Measurements from ENCODE around the gene TMEM185A.
A peak's percentile ranks its signal among the peaks of the same experiment; 100 is the strongest.
"Not testable (repeated sequence)": the region's sequence is repeated elsewhere in the genome, so short reads cannot be mapped to it uniquely, and the experiment has no call there.

Gene TMEM185A

DNA sequence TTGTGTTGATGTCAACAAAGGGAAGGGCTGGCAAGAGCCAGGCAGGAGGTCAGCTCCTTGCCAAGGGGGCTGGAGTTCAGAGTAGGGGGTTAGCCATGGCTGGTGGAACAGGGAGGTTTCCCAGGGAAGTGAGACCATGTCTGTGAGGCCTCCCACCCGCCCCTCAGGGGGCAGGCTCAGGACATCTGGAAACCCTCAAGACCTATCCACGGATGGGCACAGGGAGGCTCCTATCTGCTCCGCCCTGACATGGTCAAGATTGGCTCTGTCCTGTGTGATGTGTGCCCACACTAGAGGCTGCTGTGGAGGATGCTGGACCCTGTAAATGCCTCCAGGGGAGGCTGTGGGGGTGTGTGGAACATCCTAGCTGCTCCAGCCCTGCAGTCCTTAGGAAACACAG, 8.0 kb upstream of the TMEM185A start:
- Mint-ChIP-seq H3K27me3 (ENCODE audit: low read depth) (peaks cover 6% of the 10 kb centered on the region), H3K9me3 (no peaks in the 10 kb centered on the region), H3K27ac (no peak overlapping the region), H3K4me3 (no peak overlapping the region), H3K4me1 (ENCODE audit: low read depth) (peaks cover 3% of the 10 kb centered on the region), H3K36me3 (ENCODE audit: low read depth) (no peaks in the 10 kb centered on the region)
- no peak for DNase-seq (ENCODE audit: low spot score)

DNA sequence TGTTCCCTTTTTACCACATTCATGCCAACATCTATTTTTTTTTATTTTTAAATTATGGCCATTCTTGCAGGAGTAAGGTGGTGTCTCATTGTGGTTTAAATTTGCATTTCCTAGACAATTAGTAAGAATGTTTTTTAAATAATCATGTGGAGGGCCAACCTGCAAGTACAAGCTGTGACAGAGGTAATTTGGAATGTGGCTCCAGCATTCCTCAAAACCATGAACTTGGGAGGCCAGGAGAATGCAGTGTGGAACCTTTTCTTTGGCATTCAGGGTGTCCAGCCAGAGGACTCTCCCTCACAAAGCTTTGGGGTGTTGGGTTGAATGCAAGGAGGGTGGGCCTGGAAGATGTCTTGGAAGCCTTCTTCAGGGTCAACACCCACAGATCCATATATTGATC, 7.3 kb upstream of the TMEM185A start:
- Mint-ChIP-seq H3K27me3 (ENCODE audit: low read depth) (peaks cover 4% of the 10 kb centered on the region), H3K27ac (no peak overlapping the region), H3K4me1 (ENCODE audit: low read depth) (peaks cover 3% of the 10 kb centered on the region), H3K9me3 (no peaks in the 10 kb centered on the region), H3K4me3 (no peak overlapping the region), H3K36me3 (ENCODE audit: low read depth) (no peaks in the 10 kb centered on the region)
- no peak for DNase-seq (ENCODE audit: low spot score)

DNA sequence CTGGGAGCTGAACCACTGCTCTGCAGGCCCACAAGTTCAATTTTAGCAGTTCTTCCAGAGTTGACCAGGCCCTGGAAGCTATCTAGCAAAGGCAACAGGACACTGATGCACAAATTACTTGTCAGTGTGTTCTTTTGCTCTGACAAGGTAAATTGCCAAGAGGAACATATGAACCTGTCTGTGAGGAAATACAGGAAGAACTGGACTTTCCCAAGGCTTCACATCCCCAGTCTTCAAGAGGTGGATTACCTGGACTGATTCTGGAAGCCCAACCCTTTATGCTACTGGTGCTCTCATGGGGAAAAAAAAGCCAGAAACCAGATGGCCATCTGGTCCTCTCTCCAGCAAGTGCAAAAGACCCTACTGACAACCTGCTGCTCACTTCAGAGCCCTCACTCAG, 1.9 kb upstream of the TMEM185A start:
- no peak overlapping the region for H3K27ac Mint-ChIP-seq
- no peak overlapping the region for H3K4me3 Mint-ChIP-seq
- no peaks in the 10 kb centered on the region for H3K9me3 Mint-ChIP-seq
- H3K36me3 Mint-ChIP-seq (ENCODE audit: low read depth) = peaks cover 2% of the 10 kb centered on the region
- peaks cover 5% of the 10 kb centered on the region for H3K27me3 Mint-ChIP-seq (ENCODE audit: low read depth)
- peaks cover 22% of the 10 kb centered on the region for H3K4me1 Mint-ChIP-seq (ENCODE audit: low read depth)
- DNase-seq (ENCODE audit: low spot score) = no peak

DNA sequence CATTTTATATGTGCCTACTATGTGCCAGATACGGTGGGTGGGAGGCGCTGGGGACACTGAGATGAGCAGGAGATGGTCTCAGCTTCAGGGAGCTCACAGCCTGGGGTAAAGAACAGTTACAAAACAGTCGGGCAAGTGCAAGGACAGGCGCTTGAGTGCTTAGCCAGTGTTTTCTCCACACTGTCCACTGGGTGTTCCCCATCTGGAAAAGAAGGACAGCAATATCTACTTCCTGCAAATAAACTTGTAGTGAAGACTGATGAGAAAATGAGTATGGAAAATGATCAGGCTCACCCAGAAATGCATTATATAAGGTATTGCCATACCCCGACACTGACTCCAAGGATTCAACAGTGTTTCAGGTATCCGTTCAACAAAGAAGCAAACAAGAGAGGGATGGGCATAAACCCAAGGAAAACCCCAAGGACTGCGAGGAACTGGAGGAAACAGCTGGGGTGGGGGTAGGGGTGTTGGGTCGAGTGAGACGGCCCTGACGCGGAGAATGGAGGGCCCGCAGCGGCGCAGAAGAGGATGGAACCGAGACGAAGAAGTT, 835 bp downstream of the TMEM185A start:
- no peak for DNase-seq (ENCODE audit: low spot score)
- peaks cover 23% of the 10 kb centered on the region for H3K4me1 Mint-ChIP-seq (ENCODE audit: low read depth)
- peak overlapping the region; percentile 82 for H3K27ac Mint-ChIP-seq
- H3K4me3 Mint-ChIP-seq = peak overlapping the region; percentile 96
- H3K36me3 Mint-ChIP-seq (ENCODE audit: low read depth) = peaks cover 2% of the 10 kb centered on the region
- H3K9me3 Mint-ChIP-seq = no peaks in the 10 kb centered on the region
- peaks cover 5% of the 10 kb centered on the region for H3K27me3 Mint-ChIP-seq (ENCODE audit: low read depth)

DNA sequence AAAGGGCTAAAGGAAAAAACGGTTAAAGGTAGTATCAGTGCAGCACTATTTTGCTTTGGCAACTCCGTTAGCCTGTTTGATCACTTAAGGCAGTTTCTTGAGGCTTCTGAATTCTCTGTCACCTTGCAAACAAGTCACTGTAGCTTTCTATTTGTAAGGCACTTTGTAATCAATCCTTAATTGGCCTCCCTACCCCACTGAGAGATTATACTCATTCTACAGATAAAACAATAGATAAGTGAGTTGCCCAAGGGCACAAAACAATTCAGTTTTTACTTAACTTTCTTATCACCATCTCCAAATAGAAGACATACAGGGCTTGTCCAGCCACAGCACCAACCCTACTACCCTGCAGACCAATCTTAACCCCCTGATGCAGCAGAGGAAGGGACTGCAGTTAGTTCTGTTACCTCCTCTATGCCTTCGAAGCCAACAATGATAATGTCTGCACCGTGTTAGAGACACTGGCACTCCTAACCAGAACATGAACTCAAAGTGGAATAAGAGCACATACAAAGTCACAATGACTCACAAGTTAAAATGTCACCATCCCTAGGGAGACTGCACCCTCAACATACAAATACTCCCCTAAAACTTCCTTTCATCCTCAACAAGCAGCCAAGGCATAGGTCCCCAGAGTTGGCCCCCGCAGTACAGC, 1.7 kb downstream of the TMEM185A start:
- peaks cover 5% of the 10 kb centered on the region for H3K27me3 Mint-ChIP-seq (ENCODE audit: low read depth)
- H3K4me1 Mint-ChIP-seq (ENCODE audit: low read depth) = peaks cover 23% of the 10 kb centered on the region
- H3K27ac Mint-ChIP-seq = peak overlapping the region; percentile 38
- H3K4me3 Mint-ChIP-seq = peak overlapping the region; percentile 96
- H3K9me3 Mint-ChIP-seq = no peaks in the 10 kb centered on the region
- H3K36me3 Mint-ChIP-seq (ENCODE audit: low read depth) = peaks cover 2% of the 10 kb centered on the region
- DNase-seq (ENCODE audit: low spot score) = no peak

DNA sequence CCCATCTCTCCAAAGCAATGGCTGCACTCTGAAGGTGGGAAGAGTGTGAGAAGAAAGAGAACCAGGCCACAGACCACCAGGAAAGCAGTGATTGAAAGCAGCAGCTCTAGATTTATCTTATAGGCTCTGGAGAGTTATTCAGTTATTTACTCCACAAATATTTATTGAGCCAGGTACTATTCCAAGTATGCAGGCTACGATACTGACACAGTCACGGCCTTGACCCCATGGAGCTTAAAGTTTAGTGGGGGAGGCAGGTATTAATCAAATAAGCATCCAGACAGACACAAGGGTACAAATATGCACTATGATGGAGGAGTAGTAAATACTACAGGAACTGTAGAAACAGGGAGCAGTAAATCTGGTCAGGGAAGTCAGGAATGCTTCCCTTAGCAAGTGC, 2.8 kb downstream of the TMEM185A start:
- H3K9me3 Mint-ChIP-seq = no peaks in the 10 kb centered on the region
- peaks cover 23% of the 10 kb centered on the region for H3K4me1 Mint-ChIP-seq (ENCODE audit: low read depth)
- no peak overlapping the region for H3K27ac Mint-ChIP-seq
- no peak for DNase-seq (ENCODE audit: low spot score)
- peaks cover 5% of the 10 kb centered on the region for H3K27me3 Mint-ChIP-seq (ENCODE audit: low read depth)
- no peak overlapping the region for H3K4me3 Mint-ChIP-seq
- peaks cover 2% of the 10 kb centered on the region for H3K36me3 Mint-ChIP-seq (ENCODE audit: low read depth)

DNA sequence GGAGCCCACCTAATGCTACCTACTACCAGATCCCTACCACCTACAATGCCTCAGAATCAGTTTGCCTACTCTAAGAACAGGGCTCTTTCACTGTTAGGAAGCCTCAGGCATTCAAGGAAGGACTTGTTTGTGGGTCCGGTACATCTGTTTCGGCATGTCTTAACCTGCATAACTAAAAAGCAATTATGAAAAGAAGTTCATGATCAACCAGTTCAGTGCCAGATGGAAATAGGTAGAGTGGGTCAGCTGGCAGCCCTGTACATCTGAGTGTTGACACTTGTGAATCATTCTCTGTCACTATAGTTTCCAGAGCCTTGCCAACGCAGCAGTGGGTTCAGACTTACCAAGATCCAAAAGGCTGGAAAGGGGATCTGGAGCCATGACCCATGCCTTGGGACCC, 3.3 kb downstream of the TMEM185A start:
- Mint-ChIP-seq H3K27me3 (ENCODE audit: low read depth) (peaks cover 5% of the 10 kb centered on the region), H3K4me1 (ENCODE audit: low read depth) (peaks cover 23% of the 10 kb centered on the region), H3K36me3 (ENCODE audit: low read depth) (peaks cover 2% of the 10 kb centered on the region), H3K9me3 (no peaks in the 10 kb centered on the region), H3K4me3 (no peak overlapping the region), H3K27ac (no peak overlapping the region)
- no peak for DNase-seq (ENCODE audit: low spot score)

DNA sequence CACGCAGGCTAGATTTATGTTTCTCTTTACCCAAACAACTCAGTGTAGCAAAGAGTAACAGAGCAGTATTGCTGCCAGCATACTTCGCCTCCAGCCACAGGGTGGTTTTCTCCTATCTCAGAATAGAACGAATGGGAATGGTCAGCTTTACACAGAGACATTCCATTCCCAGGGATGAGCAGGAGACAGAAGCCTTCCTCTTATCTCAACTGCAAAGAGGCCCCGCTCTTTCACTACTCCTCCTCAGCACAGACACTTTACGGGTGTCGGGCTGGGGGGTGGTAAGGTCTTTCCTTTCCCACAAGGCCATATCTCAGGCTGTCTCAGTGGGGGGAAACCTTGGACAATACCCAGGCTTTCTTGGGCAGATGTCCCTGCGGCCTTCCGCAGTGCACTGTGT, 4.8 kb downstream of the TMEM185A start:
- not testable (repeated sequence) for H3K27me3 Mint-ChIP-seq (ENCODE audit: low read depth); H3K9me3 Mint-ChIP-seq; H3K27ac Mint-ChIP-seq; H3K4me3 Mint-ChIP-seq; H3K36me3 Mint-ChIP-seq (ENCODE audit: low read depth); DNase-seq (ENCODE audit: low spot score)
- H3K4me1 Mint-ChIP-seq (ENCODE audit: low read depth) = peaks cover 18% of the 10 kb centered on the region

DNA sequence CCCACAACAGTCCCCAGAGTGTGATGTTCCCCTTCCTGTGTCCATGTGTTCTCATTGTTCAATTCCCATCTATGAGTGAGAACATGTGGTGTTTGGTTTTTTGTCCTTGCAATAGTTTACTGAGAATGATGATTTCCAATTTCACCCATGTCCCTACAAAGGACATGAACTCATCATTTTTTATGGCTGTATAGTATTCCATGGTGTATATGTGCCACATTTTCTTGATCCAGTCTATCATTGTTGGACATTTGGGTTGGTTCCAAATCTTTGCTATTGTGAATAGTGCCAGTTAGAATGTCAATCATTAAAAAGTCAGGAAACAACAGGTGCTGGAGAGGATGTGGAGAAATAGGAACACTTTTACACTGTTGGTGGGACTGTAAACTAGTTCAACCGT, 11.9 kb downstream of the TMEM185A start:
- not testable (repeated sequence) for H3K27me3 Mint-ChIP-seq (ENCODE audit: low read depth); H3K36me3 Mint-ChIP-seq (ENCODE audit: low read depth); H3K4me1 Mint-ChIP-seq (ENCODE audit: low read depth); DNase-seq (ENCODE audit: low spot score); H3K4me3 Mint-ChIP-seq; H3K27ac Mint-ChIP-seq; H3K9me3 Mint-ChIP-seq

DNA sequence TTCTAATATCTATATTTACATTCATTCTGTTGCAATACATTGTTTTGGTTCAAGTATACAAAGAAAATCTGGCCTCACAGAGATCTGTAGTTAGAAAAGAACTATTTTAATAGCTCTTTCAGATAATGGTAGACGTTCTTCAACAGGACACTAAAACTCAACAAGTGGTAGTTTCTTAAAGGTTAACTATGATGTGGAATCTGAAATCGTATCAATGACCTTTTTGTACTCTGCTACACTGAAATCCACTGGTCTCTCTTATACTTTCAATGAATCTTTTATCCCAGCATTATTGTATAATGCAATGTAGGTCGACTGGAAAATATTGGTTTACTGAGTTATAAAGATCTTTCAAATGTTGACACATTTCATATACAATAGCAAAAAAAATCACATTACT, 12.7 kb downstream of the TMEM185A start:
- Mint-ChIP-seq H3K4me3 (no peak overlapping the region), H3K27me3 (ENCODE audit: low read depth) (no peaks in the 10 kb centered on the region), H3K9me3 (no peaks in the 10 kb centered on the region), H3K27ac (no peak overlapping the region), H3K36me3 (ENCODE audit: low read depth) (no peaks in the 10 kb centered on the region), H3K4me1 (ENCODE audit: low read depth) (no peaks in the 10 kb centered on the region)
- DNase-seq (ENCODE audit: low spot score) = no peak

DNA sequence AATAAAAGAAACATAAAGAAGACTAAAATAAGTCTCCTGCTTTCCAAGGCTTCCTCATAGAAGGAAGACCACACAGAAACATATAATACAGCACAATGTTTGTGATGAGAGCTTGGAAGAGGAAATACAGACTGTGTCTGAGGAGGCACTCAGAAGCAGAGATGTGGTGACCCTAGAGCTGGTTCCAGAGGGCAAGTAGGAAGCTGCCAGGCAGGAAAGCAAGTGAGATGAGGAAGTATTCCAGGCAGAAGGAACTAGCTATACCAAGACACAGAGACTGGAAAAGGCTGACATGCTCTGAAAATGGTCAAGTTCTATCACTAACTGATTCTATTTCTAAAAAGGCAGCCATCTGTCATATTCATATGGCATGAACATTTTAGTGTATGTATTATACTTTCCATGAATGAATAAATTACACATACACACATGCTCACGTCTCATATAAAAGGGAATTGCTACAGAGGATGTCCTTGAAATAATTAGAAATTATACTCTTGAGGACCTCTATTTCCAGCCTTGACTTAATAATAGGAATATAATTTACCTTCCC, 19.9 kb downstream of the TMEM185A start:
- Mint-ChIP-seq H3K4me3 (no peak overlapping the region), H3K4me1 (ENCODE audit: low read depth) (peaks cover 2% of the 10 kb centered on the region), H3K36me3 (ENCODE audit: low read depth) (peaks cover 8% of the 10 kb centered on the region), H3K9me3 (no peaks in the 10 kb centered on the region), H3K27ac (no peak overlapping the region), H3K27me3 (ENCODE audit: low read depth) (no peaks in the 10 kb centered on the region)
- no peak for DNase-seq (ENCODE audit: low spot score)

DNA sequence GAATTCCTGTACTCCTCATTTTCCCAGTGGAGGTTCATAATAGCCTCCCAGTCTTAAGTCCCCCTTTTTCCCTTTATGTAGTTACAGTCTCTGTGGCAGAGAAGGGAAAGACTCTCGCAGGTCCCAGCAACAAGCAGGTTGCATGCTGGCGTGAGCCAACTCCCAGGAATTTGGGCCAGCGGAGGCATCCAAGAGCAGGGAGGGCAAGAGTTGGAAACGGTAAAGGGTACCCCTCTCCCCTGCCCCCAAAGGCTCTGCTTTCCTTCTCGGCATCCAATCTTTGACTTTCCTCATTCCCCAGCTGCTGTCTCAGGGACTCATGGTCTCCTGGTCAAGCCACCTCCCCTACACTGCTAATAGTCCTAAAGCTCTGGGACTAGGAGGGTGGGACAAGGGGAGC, 21.1 kb downstream of the TMEM185A start:
- H3K36me3 Mint-ChIP-seq (ENCODE audit: low read depth) = peaks cover 12% of the 10 kb centered on the region
- DNase-seq (ENCODE audit: low spot score) = no peak
- peaks cover 2% of the 10 kb centered on the region for H3K4me1 Mint-ChIP-seq (ENCODE audit: low read depth)
- no peak overlapping the region for H3K27ac Mint-ChIP-seq
- H3K4me3 Mint-ChIP-seq = no peak overlapping the region
- H3K9me3 Mint-ChIP-seq = no peaks in the 10 kb centered on the region
- no peaks in the 10 kb centered on the region for H3K27me3 Mint-ChIP-seq (ENCODE audit: low read depth)

DNA sequence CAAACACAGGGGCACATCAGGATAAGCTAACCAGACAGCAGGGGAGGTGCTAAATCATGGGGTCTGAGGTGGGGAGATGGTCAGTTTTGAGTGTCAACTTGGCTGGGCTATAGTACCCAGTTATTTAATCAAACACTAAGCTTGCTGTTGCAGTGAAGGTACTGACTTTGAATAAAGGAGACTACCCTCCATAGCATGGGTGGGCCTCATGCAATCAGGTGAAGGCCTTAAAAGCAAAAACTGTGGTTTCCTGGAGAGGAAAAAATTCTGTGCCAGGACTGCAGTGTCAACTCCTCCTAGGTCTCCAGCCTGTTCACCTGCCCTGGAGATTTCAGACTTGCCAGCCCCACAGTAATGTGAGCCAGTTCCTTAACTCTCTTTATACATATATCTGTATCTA, 23.9 kb downstream of the TMEM185A start:
- DNase-seq (ENCODE audit: low spot score) = no peak
- H3K4me3 Mint-ChIP-seq = no peak overlapping the region
- H3K27me3 Mint-ChIP-seq (ENCODE audit: low read depth) = no peaks in the 10 kb centered on the region
- peaks cover 14% of the 10 kb centered on the region for H3K36me3 Mint-ChIP-seq (ENCODE audit: low read depth)
- H3K4me1 Mint-ChIP-seq (ENCODE audit: low read depth) = peaks cover 2% of the 10 kb centered on the region
- no peaks in the 10 kb centered on the region for H3K9me3 Mint-ChIP-seq
- no peak overlapping the region for H3K27ac Mint-ChIP-seq

DNA sequence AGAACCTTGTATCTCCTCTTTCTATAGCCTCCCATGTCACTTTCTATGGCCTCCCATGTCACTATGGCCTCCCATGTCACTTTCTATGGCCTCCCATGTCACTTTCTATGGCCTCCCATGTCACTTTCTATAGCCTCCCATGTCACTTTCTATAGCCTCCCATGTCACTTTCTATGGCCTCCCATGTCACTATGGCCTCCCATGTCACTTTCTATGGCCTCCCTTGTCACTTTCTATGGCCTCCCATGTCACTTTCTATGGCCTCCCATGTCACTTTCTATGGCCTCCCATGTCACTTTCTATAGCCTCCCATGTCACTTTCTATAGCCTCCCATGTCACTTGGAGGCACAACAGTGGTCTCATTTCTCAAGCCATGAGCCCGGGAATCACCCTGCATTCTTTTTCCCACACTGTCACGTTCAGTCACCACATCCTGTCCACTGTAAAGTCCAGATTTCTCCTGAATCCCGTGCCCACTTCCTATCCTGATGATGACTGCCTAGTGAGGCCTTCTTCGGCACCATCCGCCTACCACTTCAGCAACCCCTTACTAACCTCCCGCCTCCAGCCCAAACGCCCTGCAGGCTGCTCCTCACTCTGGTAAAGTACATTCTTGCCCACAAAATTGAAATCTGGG, 26.2 kb downstream of the TMEM185A start:
- H3K9me3 Mint-ChIP-seq; DNase-seq (ENCODE audit: low spot score); H3K4me3 Mint-ChIP-seq; H3K27ac Mint-ChIP-seq; H3K4me1 Mint-ChIP-seq (ENCODE audit: low read depth); H3K27me3 Mint-ChIP-seq (ENCODE audit: low read depth): not testable (repeated sequence)
- peaks cover 15% of the 10 kb centered on the region for H3K36me3 Mint-ChIP-seq (ENCODE audit: low read depth)
